Measurements from ENCODE around the gene EVA1C.
"Not testable (repeated sequence)": the region's sequence is repeated elsewhere in the genome, so short reads cannot be mapped to it uniquely, and the experiment has no call there.

EVA1C gene

DNA sequence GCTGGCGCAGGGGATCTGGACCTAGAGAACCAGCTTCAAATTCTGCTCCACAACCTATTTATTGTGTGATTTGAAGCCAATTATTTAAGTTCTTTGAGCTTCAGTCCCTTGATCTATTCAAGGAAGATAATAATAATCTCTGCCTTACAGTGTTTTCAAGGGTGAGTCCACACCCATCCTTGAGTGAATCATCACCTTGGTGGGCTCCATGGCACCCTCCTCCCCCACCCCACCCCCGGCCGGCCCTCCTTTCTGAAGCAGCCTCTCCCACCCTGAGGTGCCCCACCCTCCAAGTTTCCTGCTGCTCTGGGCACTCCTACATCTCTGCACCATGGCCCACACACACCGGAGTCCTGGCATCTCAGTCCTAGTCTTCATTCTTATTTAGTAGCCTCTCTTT lies 134.5 kb downstream of the EVA1C start:
- no peak for TF ChIP-seq ZNF274 (IDR thresholded peaks at IDR 0.05; ENCODE audit: low read depth, low read length)
- H3K4me3 ChIP-seq (ENCODE audit: low read length) = no peak overlapping the region

DNA sequence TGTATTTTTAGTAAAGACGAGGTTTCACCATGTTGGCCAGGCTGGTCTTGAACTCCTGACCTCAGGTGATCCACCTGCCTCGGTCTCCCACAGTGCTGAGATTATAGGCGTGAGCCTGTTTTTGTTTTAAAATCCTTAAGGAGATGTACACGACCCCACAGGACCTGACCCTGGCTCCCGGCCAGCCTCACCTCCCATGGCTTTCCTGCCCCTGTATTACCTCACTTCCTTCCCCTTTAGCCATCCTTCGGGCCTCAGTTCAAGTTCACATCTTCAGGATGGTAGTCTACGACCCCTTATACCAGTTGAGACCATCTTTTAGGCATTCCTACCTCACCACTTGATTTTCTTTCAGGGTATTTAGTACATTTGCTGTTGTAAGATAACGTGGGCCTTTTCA lies 136.5 kb downstream of the EVA1C start:
- no peak overlapping the region for H3K4me3 ChIP-seq (ENCODE audit: low read length)
- TF ChIP-seq ZNF274 (IDR thresholded peaks at IDR 0.05; ENCODE audit: low read depth, low read length) = no peak

DNA sequence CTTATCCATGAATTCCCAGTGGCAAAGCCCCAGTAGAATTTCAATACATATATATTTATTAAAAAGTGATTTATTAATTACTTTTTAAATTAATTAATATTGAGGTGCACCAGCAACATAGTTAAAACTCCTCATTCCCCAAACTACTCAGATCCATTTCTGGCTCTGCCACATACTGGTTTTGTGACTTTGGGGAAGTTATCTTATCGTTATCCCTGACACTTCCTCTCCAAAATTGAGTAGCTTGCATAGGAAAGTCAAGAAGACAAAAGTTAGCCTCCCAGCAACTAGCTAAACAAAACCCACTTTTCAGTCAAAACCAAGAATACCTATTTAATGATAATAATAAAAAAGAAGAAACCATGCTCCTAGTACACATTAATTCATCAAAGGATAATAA lies 136.9 kb downstream of the EVA1C start:
- H3K4me3 ChIP-seq (ENCODE audit: low read length) = no peak overlapping the region
- no peak for TF ChIP-seq ZNF274 (IDR thresholded peaks at IDR 0.05; ENCODE audit: low read depth, low read length)

DNA sequence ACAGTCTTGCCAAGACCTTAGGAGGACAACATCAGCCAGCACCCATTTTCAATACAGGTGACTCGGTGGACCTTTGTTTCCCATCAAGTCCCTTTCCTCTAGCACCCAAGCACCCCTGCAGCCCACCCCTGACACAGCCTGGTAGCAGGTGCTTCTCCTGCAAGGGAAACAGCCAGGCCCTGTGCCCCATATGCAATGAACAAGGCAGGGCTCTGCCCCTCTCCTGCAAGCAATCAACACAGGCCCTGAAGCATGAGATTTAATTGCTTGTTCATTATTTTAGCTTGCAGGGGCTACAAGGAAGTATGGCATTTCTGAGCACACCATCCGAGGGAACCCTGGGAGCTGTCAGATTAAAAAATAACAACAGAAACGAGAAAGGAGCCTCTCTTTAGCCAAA lies 137.4 kb downstream of the EVA1C start:
- no peak for TF ChIP-seq ZNF274 (IDR thresholded peaks at IDR 0.05; ENCODE audit: low read depth, low read length)
- H3K4me3 ChIP-seq (ENCODE audit: low read length) = no peak overlapping the region

DNA sequence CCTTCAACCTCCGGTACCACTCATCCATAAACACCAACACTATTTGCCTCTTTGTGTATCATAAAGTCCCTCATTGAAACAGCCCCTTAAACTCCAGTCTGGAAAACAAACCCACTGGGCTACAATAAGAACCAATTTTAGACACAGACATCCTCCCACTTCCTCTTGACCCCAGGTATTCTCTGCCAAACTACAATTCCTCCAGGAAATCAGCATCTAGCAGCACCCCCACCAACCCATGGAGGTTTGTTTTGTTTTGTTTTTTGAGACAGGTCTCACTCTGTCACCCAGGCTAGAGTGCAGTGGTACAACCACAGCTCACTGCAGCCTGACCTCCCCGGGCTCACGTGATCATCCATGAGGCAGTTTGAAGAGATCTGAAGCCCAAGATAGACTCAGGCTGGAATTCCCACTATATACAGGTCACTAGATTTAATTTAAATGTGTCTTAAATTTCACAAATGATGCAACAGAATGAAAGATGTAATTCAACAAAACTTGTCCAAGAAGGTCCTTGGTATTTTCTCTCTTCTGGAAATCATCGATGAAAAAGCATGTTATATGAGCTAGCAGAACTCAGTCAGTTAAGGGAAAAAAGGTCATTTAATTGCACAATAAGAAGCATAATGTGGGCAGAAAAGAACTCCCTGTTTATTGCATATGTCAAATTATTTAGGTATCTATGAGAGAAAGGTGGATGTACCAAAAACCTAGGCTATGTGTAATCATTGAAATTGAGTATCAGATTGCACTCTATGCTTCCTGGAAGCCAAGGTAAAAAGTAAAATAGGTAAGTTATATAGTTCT lies 142.5 kb downstream of the EVA1C start:
- no peak overlapping the region for H3K4me3 ChIP-seq (ENCODE audit: low read length)
- no peak for TF ChIP-seq ZNF274 (IDR thresholded peaks at IDR 0.05; ENCODE audit: low read depth, low read length)

DNA sequence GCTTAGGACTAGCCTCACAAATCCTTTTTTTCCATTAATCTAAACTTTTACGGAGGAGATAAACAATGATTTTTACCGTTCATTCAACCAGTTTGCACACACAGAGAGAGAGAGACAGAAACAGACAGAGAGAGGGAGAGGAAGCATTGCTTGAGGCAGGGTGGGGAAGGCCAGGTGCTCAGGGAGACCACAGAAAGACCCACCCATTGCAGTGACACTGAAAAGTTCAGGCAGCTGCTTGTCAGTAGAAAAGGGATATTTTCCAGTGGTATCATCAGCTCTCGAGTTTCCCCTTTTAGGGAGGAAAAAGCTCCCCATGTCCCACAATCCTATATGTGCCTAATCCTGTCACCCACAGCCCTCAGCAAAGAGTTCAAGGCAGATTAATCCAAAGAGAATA lies 145.6 kb downstream of the EVA1C start:
- no peak for TF ChIP-seq ZNF274 (IDR thresholded peaks at IDR 0.05; ENCODE audit: low read depth, low read length)
- no peak overlapping the region for H3K4me3 ChIP-seq (ENCODE audit: low read length)

DNA sequence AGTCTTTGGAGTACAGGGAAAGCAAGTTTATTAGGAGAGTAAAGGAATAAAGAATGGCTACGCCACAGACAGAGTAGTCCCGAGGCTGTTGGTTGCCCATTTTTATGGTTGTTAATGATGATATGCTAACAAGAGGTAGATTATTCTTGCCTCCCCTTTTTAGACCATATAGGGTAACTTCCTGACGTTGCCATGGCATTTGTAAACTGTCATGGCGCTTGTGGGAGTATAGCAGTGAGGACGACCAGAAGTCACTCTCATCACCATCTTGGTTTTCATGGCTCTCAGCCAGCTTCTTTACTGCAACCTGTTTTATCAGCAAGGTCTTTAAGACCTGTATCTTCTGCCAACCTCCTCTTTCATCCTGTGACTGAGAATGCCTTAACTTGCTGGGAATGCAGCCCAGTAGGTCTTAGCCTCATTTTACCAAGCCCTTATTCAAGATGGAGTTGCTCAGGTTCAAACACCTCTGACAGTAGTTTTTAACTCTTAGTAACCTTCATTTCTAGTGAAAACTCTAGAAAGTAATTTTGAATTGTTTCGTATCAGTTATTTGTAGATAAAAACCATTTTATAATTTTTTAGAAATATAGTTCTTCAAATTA lies 146.6 kb downstream of the EVA1C start:
- no peak overlapping the region for H3K4me3 ChIP-seq (ENCODE audit: low read length)
- TF ChIP-seq ZNF274 (IDR thresholded peaks at IDR 0.05; ENCODE audit: low read depth, low read length) = no peak

DNA sequence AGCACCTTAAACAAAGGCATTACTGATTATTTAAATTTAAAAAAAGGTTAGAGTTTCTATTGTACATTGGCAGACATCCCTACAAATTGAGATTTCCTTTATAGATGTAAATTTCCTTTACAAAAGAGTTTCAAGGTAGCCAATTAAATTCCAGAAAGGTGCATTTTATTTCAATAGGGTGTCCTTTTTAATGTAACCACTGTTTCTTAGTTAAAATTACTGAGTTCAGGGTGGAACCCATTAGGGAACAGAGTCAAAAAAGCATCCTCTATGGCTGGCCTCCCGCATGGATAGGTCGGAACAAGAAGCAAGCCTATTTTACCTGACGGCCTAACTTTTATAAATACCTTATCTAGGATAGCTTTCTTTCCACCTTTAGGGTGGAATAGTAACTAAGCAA lies 148.4 kb downstream of the EVA1C start:
- no peak overlapping the region for H3K4me3 ChIP-seq (ENCODE audit: low read length)
- no peak for TF ChIP-seq ZNF274 (IDR thresholded peaks at IDR 0.05; ENCODE audit: low read depth, low read length)

DNA sequence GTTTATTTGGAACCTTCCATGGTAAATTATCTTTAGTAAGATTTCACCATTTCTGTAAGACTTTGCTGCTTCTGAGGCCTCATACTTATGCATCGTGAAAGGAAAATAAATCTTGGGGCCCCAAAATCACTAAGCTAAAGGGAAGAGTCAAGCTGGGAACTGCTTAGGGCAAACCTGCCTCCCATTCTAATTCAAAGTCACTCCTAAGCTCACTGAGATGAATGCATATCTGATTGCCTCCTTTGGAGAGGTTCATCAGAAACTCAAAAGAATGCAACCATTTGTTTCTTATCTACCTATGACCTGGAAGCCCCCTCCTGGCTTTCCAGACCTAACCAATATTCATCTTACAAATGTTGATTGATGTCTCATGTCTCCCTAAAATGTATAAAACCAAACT lies 149.0 kb downstream of the EVA1C start:
- H3K4me3 ChIP-seq (ENCODE audit: low read length) = not testable (repeated sequence)

DNA sequence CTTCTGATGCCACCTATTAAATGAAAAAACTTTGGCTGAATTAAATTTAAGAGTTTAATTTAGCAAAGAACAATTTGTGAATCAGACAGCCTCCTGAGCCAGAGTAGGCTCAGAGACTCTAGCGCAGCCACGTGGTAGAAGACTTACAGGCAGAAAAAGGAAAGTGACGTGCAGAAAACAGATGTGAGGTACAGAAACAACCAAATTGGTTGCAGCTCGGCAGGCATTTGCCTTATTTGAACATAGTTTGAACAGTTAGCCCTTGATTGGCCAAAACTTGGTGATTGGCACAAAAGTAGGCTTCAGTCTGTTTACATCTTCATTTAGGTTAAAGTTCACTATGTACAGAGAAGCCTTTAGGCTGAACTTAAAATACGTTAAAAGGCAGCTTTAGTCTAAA lies 149.9 kb downstream of the EVA1C start:
- H3K4me3 ChIP-seq (ENCODE audit: low read length) = no peak overlapping the region
- TF ChIP-seq ZNF274 (IDR thresholded peaks at IDR 0.05; ENCODE audit: low read depth, low read length) = no peak

DNA sequence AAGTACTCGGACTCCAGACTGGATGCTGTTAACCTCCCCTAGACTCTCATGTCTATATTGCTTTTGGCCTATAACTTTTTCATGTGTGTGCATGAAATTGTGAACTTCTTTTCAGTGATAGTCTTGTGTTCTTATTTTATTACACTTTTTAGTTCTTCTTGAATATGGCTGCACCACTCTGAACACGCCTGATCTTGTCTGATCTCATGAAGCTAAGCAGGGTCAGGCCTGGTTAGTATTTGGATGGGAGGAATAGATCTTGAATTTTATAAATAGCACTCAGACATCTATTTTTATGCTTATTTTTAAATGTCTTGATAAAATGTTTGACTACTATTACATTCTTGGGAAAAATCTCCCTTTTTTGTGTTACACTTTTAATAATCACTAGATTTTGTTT lies 150.4 kb downstream of the EVA1C start:
- no peak for TF ChIP-seq ZNF274 (IDR thresholded peaks at IDR 0.05; ENCODE audit: low read depth, low read length)
- H3K4me3 ChIP-seq (ENCODE audit: low read length) = no peak overlapping the region
